PC-3 (cell line): ENCODE measurements around the gene PTTG2. TPM values are rescaled to one million over a fixed set of nuclear protein-coding genes. Genes with fewer than 3 reads are reported as not detected.

Experiments
- ATAC-seq: fragments of 200-7000 bp; cut with Tn5 transposase; 2 replicates; pipeline ENCODE4 v1.9.1; 2020; ENCODE audit warnings: mild to moderate bottlenecking, moderate library complexity
- BruUV-seq: library from RNA; stranded (reverse); fragments of 400-500 nt; replicated peaks from 2 replicates; lab custom pipeline; 2021; lab: Mats Ljungman, UMichigan
- CTCF ChIA-PET: fragments of 300-600 bp; sonication (Branson Sonifier 250); formaldehyde crosslinking; loops from one replicate; lab custom pipeline; 2022; ENCODE audit warnings: antibody characterized with exemption; lab: Charles Lee
- POLR2A ChIA-PET: fragments of 300-600 bp; sonication (Branson Sonifier 250); formaldehyde crosslinking; loops from one replicate; lab custom pipeline; 2022; ENCODE audit warnings: antibody characterized with exemption; ENCODE audit not compliant: unreplicated experiment; lab: Charles Lee
- DNase-seq: peaks from one replicate; pipeline ENCODE4 v3.0.0-alpha.2; 2015
- H2AFZ ChIP-seq: fragments of 300-600 bp; sonication (generic); 2 replicates; pipeline ENCODE4 v1.6.0; 2016; ENCODE audit warnings: antibody characterized with exemption, low read length
- H3F3A ChIP-seq: fragments of 300-600 bp; sonication (generic); one replicate; pipeline ENCODE4 v1.6.0; 2017; ENCODE audit warnings: antibody characterized with exemption, low read length, control low read depth, mild to moderate bottlenecking; ENCODE audit not compliant: unreplicated experiment
- H3K27ac ChIP-seq: fragments of 300-600 bp; sonication (generic); 2 replicates; pipeline ENCODE4 v1.5.1; 2016; ENCODE audit warnings: mild to moderate bottlenecking, low read length
- H3K27me3 ChIP-seq: fragments of 300-600 bp; sonication (generic); 2 replicates; pipeline ENCODE4 v1.6.1; 2016; ENCODE audit warnings: low read length, mixed read lengths
- H3K36me3 ChIP-seq: fragments of 300-600 bp; sonication (generic); 2 replicates; pipeline ENCODE4 v1.6.1; 2016; ENCODE audit warnings: low read depth, mixed run types, low read length, mixed read lengths
- H3K4me1 ChIP-seq: fragments of 300-600 bp; sonication (generic); 2 replicates; pipeline ENCODE4 v1.5.1; 2016; ENCODE audit warnings: low read length; ENCODE audit not compliant: insufficient read depth
- H3K4me2 ChIP-seq: fragments of 300-600 bp; sonication (generic); 2 replicates; pipeline ENCODE4 v1.6.0; 2016; ENCODE audit warnings: low read length
- H3K4me3 ChIP-seq: fragments of 300-600 bp; sonication (generic); 2 replicates; pipeline ENCODE4 v1.5.1; 2016; ENCODE audit warnings: mild to moderate bottlenecking, low read length, mixed read lengths
- H3K79me2 ChIP-seq: fragments of 300-600 bp; sonication (generic); 2 replicates; pipeline ENCODE4 v1.6.1; 2017; ENCODE audit warnings: low read length, mixed read lengths
- H3K9ac ChIP-seq: fragments of 300-600 bp; sonication (generic); 2 replicates; pipeline ENCODE4 v1.6.0; 2016; ENCODE audit warnings: mild to moderate bottlenecking, low read length
- H3K9me2 ChIP-seq: fragments of 300-600 bp; sonication (generic); replicated peaks from 2 replicates; pipeline ENCODE4 v1.6.1; 2016; ENCODE audit warnings: mixed run types, low read length, mixed read lengths
- H3K9me3 ChIP-seq: fragments of 300-600 bp; sonication (generic); 2 replicates; pipeline ENCODE4 v1.6.1; 2016; ENCODE audit warnings: low read length, mixed read lengths
- H4K20me1 ChIP-seq: fragments of 300-600 bp; sonication (generic); 2 replicates; pipeline ENCODE4 v1.6.1; 2016; ENCODE audit warnings: low read length, mixed read lengths
- EZH2 ChIP-seq: fragments of 300-600 bp; sonication (generic); IDR thresholded peaks from one replicate; pipeline ENCODE4 v1.6.1; 2017; ENCODE audit warnings: antibody characterized with exemption, mild to moderate bottlenecking, low read length; ENCODE audit not compliant: unreplicated experiment
- EZH2phosphoT487 ChIP-seq: fragments of 300-600 bp; sonication (generic); IDR thresholded peaks from 2 replicates; pipeline ENCODE4 v1.6.1; 2018; ENCODE audit warnings: mild to moderate bottlenecking, antibody characterized with exemption, low read length, borderline replicate concordance
- intact Hi-C: fragments of 100-400 bp; cut with micrococcal nuclease; formaldehyde crosslinking; loops from 2 replicates; pipeline ENCODE4 v1.9.0; 2023
- total RNA-seq: library from RNA; depleted of rRNA; stranded (reverse); fragments of >200 nt; gene quantifications from 2 replicates; pipeline ENCODE4 v1.2.3, GENCODE V29; 2014
- TF ChIP-seq, protein P1 (sequence below): fragments of 300-600 bp; sonication (generic); conservative IDR thresholded peaks from 2 replicates; pipeline ENCODE4 v1.5.1; 2017; ENCODE audit warnings: antibody characterized with exemption, low read depth, mild to moderate bottlenecking, low read length

Gene PTTG2
- total RNA-seq, 1 experiment from 2014 or later = not detected

DNA sequence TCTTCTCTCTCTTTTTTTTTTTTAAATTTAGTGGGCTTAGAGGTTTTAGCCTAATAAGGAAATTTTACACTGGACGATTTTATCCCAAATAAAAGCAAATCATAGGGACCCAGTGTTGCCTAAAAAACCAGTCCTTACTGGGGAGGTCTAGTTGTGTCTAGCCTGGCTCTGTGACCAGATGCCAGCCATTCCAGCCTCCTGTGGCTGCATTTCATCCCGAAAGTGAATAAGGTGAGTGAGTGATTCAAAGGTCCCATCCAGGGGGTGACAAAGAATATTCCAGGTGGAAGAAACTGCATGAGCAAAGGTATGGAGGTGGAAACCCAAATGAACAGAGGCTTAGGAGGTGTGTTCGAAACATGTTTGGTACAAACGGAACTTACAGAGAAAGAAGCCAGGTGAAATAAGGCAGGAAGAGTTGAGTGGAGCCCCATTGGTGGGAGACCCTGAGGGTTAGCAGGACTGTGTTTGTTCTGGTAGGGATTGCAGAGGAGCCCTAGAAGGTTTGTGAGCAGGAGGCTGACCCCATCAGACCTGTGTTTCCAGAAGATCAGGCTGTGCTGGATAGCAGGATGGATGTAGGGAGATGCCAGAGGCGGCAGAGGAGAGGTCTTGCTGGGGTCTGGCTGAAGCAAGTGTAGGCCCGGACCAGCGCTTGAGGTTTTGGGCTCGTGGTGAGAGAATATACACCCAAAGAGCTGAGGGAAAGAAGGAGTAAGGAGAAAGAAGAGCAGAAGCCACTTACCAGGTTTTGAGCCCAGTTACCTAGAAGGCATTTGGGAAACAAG, 31.6 kb downstream of the PTTG2 start:
- Histone ChIP-seq H3K27me3 (no peaks in the 10 kb centered on the region), H3K4me1 (peaks cover 6% of the 10 kb centered on the region; the same call in 1 of the 2 replicates), H4K20me1 (no peaks in the 10 kb centered on the region), H3F3A (no peaks in the 10 kb centered on the region), H2AFZ (no peak overlapping the region), H3K9ac (no peak overlapping the region), H3K79me2 (no peaks in the 10 kb centered on the region), H3K36me3 (no peaks in the 10 kb centered on the region), H3K9me2 (no peaks in the 10 kb centered on the region), H3K4me3 (no peak overlapping the region), H3K27ac (no peak overlapping the region), H3K9me3 (no peaks in the 10 kb centered on the region), H3K4me2 (no peak overlapping the region)
- DNase-seq = no peak
- intact Hi-C loops = no loop called here
- TF ChIP-seq EZH2phosphoT487 = no peak
- TF ChIP-seq, protein P1, sequence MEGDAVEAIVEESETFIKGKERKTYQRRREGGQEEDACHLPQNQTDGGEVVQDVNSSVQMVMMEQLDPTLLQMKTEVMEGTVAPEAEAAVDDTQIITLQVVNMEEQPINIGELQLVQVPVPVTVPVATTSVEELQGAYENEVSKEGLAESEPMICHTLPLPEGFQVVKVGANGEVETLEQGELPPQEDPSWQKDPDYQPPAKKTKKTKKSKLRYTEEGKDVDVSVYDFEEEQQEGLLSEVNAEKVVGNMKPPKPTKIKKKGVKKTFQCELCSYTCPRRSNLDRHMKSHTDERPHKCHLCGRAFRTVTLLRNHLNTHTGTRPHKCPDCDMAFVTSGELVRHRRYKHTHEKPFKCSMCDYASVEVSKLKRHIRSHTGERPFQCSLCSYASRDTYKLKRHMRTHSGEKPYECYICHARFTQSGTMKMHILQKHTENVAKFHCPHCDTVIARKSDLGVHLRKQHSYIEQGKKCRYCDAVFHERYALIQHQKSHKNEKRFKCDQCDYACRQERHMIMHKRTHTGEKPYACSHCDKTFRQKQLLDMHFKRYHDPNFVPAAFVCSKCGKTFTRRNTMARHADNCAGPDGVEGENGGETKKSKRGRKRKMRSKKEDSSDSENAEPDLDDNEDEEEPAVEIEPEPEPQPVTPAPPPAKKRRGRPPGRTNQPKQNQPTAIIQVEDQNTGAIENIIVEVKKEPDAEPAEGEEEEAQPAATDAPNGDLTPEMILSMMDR = no peak
- no peak for TF ChIP-seq EZH2
- ATAC-seq = no peak
- POLR2A ChIA-PET = no interaction called here
- CTCF ChIA-PET = no interaction called here
- no TSS peak for BruUV-seq

DNA sequence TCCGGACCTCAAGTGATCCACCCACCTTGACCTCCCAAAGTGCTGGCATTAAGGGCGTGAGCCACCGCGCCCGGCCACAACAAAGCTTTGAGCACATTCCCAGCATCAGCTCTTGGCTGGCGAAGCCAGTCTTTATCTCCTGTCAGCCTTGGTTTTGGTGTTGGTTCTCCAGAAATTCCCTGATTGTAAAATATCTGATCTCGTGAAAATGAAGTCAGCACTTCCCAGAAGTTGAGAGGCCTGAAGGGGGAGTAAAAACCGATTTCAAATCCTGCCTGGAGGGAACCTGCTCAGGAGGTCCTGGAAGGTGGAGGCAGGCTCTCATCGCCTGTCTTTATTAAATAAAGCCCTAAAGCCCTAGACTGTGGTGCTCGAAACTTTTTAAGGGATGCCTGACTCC, 33.6 kb downstream of the PTTG2 start:
- H2AFZ ChIP-seq = no peak overlapping the region
- POLR2A ChIA-PET = no interaction called here
- H3K4me2 ChIP-seq = no peak overlapping the region
- no peaks in the 10 kb centered on the region for H3K36me3 ChIP-seq
- H3K4me3 ChIP-seq = no peak overlapping the region
- no peak overlapping the region for H3K27ac ChIP-seq
- DNase-seq (no peak), ATAC-seq (no peak)
- H3K9me3 ChIP-seq = no peaks in the 10 kb centered on the region
- intact Hi-C loops = no loop called here
- no TSS peak for BruUV-seq
- H3K79me2 ChIP-seq = no peaks in the 10 kb centered on the region
- TF ChIP-seq EZH2 (no peak), EZH2phosphoT487 (no peak)
- TF ChIP-seq, protein P1 = no peak
- H3F3A ChIP-seq = no peaks in the 10 kb centered on the region
- H3K9me2 ChIP-seq = no peaks in the 10 kb centered on the region
- H4K20me1 ChIP-seq = no peaks in the 10 kb centered on the region
- peaks cover 2% of the 10 kb centered on the region; the same call in 1 of the 2 replicates for H3K4me1 ChIP-seq
- H3K27me3 ChIP-seq = no peaks in the 10 kb centered on the region
- H3K9ac ChIP-seq = no peak overlapping the region
- CTCF ChIA-PET = no interaction called here

DNA sequence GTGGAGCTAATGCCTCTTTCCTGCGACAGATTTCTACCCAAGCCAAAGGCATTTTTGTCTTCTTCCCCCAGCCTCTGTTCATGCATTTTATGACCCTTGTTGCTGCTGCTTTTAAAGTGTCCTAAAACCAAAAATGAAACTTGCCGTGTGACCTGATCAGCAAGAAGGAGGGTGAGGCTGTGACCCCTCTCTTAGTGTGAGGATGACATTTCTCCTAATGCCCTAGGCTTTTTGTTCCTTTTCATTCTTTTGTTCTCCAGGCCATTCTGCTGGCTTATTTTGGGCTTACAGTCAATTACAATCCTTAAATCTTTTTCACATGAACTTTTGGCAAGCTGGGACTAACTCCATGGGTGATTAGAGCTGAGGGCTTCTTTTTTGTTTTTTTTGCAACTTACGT, 34.4 kb downstream of the PTTG2 start:
- Histone ChIP-seq H3K9me3 (no peaks in the 10 kb centered on the region), H2AFZ (no peak overlapping the region), H4K20me1 (no peaks in the 10 kb centered on the region), H3K9me2 (no peaks in the 10 kb centered on the region), H3K79me2 (no peaks in the 10 kb centered on the region), H3K27ac (no peak overlapping the region), H3K4me3 (no peak overlapping the region), H3K27me3 (no peaks in the 10 kb centered on the region), H3K9ac (no peak overlapping the region), H3K4me2 (no peak overlapping the region), H3K4me1 (no peaks in the 10 kb centered on the region), H3F3A (no peaks in the 10 kb centered on the region), H3K36me3 (no peaks in the 10 kb centered on the region)
- intact Hi-C loops = no loop called here
- TF ChIP-seq EZH2phosphoT487 (no peak), EZH2 (no peak)
- TF ChIP-seq, protein P1 = no peak
- DNase-seq (no peak), ATAC-seq (no peak)
- no TSS peak for BruUV-seq
- CTCF ChIA-PET = no interaction called here
- POLR2A ChIA-PET = no interaction called here
